ENCODE results near the gene SLC41A3.

DNA sequence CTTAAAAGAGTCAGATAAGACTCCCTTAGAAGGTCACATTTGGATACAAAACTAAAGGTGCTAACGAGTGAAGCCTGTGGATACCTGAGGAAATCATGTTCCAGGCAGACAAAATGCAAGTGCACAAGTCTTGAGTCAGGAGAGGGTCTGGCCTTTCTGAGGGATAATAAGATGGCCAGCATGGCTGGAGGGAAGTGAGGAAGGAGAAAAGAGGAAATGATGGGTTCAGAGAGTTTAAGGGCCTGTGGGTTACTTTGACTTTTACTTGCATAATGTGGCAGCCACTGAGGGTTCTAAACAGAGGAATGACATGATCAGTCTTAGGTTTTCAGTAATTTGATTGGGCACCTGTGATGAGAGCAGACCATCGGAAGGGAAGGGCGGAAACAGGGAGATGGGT lies 118.4 kb downstream of the SLC41A3 start:
- TF ChIP-seq CTCF (IDR thresholded peaks at IDR 0.05) (no peak), POLR2A (IDR thresholded peaks at IDR 0.05) (no peak)
